Articular chondrocyte of knee joint (primary cell): ENCODE data around the gene OR2A14. TPM values are rescaled to one million over a fixed set of nuclear protein-coding genes. Genes with fewer than 3 reads are reported as not detected.

Experiments
- small RNA-seq: library from RNA; depleted of rRNA; stranded (forward); fragments of <200 nt; gene quantifications from one replicate; pipeline ENCODE3, GENCODE V24; 2012
- total RNA-seq: library from RNA; depleted of rRNA; stranded (reverse); fragments of >200 nt; gene quantifications from 2 replicates; pipeline ENCODE4 v1.2.3, GENCODE V29; 2012

The OR2A14 gene, protein sequence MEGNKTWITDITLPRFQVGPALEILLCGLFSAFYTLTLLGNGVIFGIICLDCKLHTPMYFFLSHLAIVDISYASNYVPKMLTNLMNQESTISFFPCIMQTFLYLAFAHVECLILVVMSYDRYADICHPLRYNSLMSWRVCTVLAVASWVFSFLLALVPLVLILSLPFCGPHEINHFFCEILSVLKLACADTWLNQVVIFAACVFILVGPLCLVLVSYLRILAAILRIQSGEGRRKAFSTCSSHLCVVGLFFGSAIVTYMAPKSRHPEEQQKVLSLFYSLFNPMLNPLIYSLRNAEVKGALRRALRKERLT
- total RNA-seq, result not detected in 2 replicates

DNA sequence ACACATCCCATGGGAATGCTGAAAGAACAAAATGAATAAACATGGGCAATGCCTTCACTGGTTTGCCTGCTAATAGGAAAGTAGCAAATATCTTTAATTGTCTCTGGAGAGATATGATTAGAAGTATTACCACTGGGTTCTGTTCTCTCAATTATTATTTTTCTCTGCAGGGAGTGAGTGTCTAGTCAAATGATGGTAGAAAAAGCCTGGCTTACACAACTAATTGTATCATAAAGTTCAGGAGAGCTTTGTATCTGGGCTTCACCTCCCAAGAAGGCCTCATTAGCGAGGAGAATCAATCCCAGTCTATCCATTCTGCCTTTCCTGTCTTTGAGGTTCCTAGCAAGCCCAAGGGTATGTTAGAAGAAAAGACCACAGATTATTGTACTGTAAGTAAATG lies at the start of gene OR2A14:
OR2A14 (plus strand) TSS at position 301 of the 400 bp plus-strand sequence. CDS start 5,937 bp downstream, outside the sequence.

DNA sequence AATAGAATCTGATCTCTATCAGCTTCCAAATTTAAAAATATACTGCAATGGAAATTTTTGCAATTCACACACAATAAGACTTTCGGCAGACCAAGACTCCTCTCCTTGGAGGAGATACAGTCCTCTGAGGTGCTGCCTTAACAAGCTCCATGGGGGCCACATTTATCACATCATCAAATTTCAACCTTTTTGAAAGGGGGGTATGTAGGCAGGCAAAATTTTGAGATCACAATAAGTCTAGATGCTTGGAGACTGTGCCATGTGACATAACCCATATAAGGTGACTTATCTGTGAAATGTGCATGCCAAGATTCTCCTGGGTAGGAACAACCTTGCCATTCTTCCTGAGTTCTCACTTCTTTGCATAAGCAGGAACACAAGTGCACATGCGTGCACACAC lies 37.0 kb upstream of the OR2A14 start, which contains the start of gene OR2A12:
OR2A12 (plus strand) TSS at position 301 of the 400 bp plus-strand sequence. CDS start 8,830 bp downstream, outside the sequence.

DNA sequence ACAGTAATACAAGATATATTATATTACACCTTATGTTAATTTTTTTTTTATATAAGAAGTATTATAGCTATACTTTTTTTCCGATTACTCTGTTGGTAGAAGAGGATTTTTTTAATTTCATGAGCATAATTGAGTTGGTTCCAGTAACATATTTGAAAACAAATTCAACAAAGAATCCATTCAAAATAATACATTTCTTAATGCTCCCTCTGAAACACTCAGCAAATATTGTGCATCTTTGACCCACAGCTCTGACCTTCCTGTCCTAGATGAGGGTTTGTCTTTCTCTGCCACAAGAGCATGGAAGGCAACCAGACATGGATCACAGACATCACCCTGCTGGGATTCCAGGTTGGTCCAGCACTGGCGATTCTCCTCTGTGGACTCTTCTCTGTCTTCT lies 13.7 kb upstream of the OR2A14 start, which contains the start of gene OR2A2:
OR2A2 (plus strand) TSS at position 301 of the 400 bp plus-strand sequence; CDS start at position 301, 0 bp downstream.

Small RNA genes within 50 kb of the gene (small RNA-seq; reads per million reads assigned to genes)
- not detected for gene OR2A41P

Other genes with a start within 250 kb of the OR2A14 start
- gene TCAF1, start 221.0 kb upstream of the OR2A14 start, total RNA-seq, result 71.9 and 81.0 TPM in 2 replicates
- gene OR2F2, start 187.9 kb upstream of the OR2A14 start, total RNA-seq, result 0.11 TPM in 1 of 2 replicates, not detected in the other
- gene OR2F1, start 168.3 kb upstream of the OR2A14 start, total RNA-seq, result not detected in 2 replicates
- gene OR6B1, start 122.9 kb upstream of the OR2A14 start, total RNA-seq, result not detected in 2 replicates
- gene OR2A5, start 74.2 kb upstream of the OR2A14 start, total RNA-seq, result not detected in 2 replicates
- gene OR2A25, start 53.4 kb upstream of the OR2A14 start, total RNA-seq, result not detected in 2 replicates
- gene OR2A12, start 36.9 kb upstream of the OR2A14 start, total RNA-seq, result under 0.01 TPM in 1 of 2 replicates, not detected in the other
- gene OR2A2, start 13.6 kb upstream of the OR2A14 start, total RNA-seq, result not detected in 2 replicates
- 1.0 and 2.7 TPM in 2 replicates for gene CTAGE4, start 60.3 kb downstream of the OR2A14 start, total RNA-seq
- 5.3 and 7.1 TPM in 2 replicates for gene ARHGEF35, start 72.7 kb downstream of the OR2A14 start, total RNA-seq
- 0.22 and 0.26 TPM in 2 replicates for gene OR2A42, start 116.4 kb downstream of the OR2A14 start, total RNA-seq
- 1.9 and 2.6 TPM in 2 replicates for gene OR2A7, start 141.6 kb downstream of the OR2A14 start, total RNA-seq
- 0.11 and 3.1 TPM in 2 replicates for gene CTAGE8, start 146.1 kb downstream of the OR2A14 start, total RNA-seq
- gene OR2A1, start 189.2 kb downstream of the OR2A14 start, total RNA-seq, result 0.32 and 0.39 TPM in 2 replicates
- gene ARHGEF5, start 232.2 kb downstream of the OR2A14 start, total RNA-seq, result 5.6 and 8.2 TPM in 2 replicates